Kidney epithelial cell (primary cell): Measurements from ENCODE around the gene CCT7. TPM values are rescaled to one million over a fixed set of nuclear protein-coding genes. Genes with fewer than 3 reads are reported as not detected.

Source experiments
- DNase-seq: peaks from one replicate; pipeline ENCODE4 v3.0.0-alpha.2; 2010; ENCODE audit warnings: low read depth
- H3K27me3 ChIP-seq: 2 replicates; pipeline ENCODE4 v1.6.0; 2011; ENCODE audit warnings: low read length; ENCODE audit not compliant: control insufficient read depth, insufficient read depth
- H3K36me3 ChIP-seq: 2 replicates; pipeline ENCODE4 v1.5.1; 2011; ENCODE audit warnings: low read length; ENCODE audit not compliant: control insufficient read depth, insufficient read depth
- H3K4me3 ChIP-seq: 2 replicates; pipeline ENCODE4 v1.5.1; 2011; ENCODE audit warnings: low read depth, mild to moderate bottlenecking, control low read depth, low read length
- CTCF ChIP-seq: IDR thresholded peaks from 2 replicates; pipeline ENCODE4 v1.5.1; 2011; ENCODE audit warnings: mild to moderate bottlenecking, moderate library complexity, low read length, control low read depth, inconsistent platforms; ENCODE audit not compliant: insufficient read depth, poor library complexity, severe bottlenecking
- total RNA-seq: library from RNA; depleted of rRNA; stranded (reverse); fragments of >200 nt; gene quantifications from 2 replicates; pipeline ENCODE4 v1.2.3, GENCODE V29; 2015

CCT7 gene
- total RNA-seq, 1 donor from 2014 or later, result 277 TPM

DNA sequence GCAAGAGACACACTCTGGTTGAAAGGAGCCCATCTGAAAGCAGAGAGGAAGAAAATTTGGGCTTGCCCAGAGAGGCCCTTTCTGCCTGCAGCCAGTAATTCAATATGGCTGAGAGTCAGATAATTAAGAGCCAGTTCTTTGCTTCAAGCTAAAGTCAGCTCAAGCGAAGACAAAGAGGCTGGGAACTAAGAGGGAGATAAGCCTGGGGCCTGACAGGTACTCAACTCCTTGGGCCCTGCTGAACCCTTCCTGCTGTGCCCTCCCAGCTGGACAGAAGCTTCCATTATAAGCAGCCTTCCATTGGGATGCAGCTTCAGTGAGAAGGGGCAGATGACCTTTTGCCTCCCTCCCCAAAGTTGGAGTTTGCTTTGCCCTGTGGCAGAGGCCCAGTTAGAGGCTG lies 38.2 kb downstream of the CCT7 start:
- TF ChIP-seq CTCF, result no peak
- DNase-seq, result no peak
- Histone ChIP-seq H3K4me3 (no peak overlapping the region), H3K36me3 (no peaks in the 10 kb centered on the region), H3K27me3 (peaks cover 6% of the 10 kb centered on the region)

- TF ChIP-seq CTCF, result no peak
These were observed 45.7 kb downstream of the CCT7 start for GRCh38 chr2:73279852-73280251.

GRCh38 chr2:73281244-73281643 lies 47.1 kb downstream of the CCT7 start:
- DNase-seq, result no peak
- no peaks in the 10 kb centered on the region for H3K36me3 ChIP-seq
- H3K4me3 ChIP-seq, result no peak overlapping the region
- H3K27me3 ChIP-seq, result peaks cover 9% of the 10 kb centered on the region
- TF ChIP-seq CTCF, result no peak

More at GRCh38 chr2:73279852-73280251, 45.7 kb downstream of the CCT7 start:
- no peak for DNase-seq
- peaks cover 6% of the 10 kb centered on the region for H3K27me3 ChIP-seq
- no peak overlapping the region for H3K4me3 ChIP-seq
- H3K36me3 ChIP-seq, result no peaks in the 10 kb centered on the region

DNA sequence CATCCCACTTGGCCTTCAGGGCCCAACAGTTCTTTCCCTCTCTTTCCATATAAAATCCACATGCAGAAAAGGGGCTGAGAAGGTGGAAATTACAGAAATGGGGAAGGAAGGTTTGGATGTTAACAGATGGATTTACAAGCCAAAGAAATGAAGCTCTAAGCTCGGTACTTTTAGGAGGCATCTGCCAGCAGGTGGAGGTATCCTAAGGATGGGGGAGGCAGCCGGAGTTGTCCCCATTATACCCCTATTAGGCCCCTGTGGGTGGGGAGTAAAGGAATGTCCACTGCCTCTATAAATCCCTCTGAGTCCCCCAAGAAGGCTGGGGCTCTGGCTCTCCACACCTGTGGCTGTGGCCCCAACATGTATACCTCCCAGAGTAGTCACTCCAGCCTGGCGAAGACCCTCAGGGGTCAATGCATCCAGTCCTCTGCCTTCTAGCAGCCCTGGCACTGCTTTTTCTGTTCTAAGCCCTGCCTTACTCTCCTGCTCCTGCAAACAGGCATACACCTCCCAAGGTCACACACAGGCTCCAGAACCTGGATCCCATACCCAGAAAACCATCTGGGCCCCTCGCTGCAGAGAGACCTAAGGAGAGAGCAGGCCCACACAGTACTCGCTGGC lies 48.9 kb downstream of the CCT7 start:
- no peak for DNase-seq
- Histone ChIP-seq H3K4me3 (no peak overlapping the region), H3K27me3 (peaks cover 9% of the 10 kb centered on the region), H3K36me3 (no peaks in the 10 kb centered on the region)
- TF ChIP-seq CTCF, result no peak

DNA sequence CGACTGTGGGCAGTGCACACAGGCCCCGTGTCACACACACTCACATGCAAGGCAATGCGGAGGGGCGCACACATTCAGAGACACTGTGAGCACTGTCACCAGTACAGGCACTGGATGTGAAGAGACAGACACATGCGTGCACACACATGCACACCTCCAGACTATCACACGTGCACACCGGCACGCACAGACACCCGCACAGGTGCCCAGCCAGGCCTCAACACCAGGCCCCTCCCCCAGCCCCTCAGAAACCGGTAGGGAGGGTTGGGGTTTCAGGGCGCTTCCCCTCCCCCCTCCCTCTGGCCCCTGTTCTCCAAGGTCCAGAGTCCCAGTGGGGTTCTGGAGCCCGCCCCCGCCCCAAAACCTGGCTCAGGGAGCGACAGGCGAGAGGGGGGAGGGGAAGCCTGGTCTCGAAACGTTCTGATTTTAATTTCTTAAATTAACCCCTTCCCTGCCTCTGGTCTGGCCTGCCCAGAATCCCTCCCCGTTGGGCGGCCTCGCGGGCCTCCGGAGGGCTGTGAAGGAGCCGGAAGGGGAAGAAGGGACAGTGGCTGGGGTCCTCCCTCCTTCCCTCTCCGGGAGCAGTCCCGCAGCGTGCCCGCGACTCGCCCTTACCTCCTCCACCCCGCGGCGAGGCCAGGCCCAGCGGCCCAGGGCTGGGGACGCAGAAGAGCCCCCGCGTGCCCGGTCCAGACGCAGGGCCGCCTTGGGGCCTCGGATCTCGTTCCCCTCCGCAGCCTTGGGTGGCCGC lies 49.6 kb downstream of the CCT7 start:
- Histone ChIP-seq H3K36me3 (no peaks in the 10 kb centered on the region), H3K27me3 (peaks cover 11% of the 10 kb centered on the region), H3K4me3 (peak overlapping the region; percentile 61)
- TF ChIP-seq CTCF, result no peak
- no peak for DNase-seq
